DMS79 treated with DMSO at 0.1 percent for 48 hours (cell line): ENCODE results near the gene MYO1D.
"Not testable (repeated sequence)": the region's sequence is repeated elsewhere in the genome, so short reads cannot be mapped to it uniquely, and the experiment has no call there.

Experiments used
- DNase-seq: peaks from one replicate; lab custom pipeline; 2025; lab: John Stamatoyannopoulos, UW

The MYO1D gene

DNA sequence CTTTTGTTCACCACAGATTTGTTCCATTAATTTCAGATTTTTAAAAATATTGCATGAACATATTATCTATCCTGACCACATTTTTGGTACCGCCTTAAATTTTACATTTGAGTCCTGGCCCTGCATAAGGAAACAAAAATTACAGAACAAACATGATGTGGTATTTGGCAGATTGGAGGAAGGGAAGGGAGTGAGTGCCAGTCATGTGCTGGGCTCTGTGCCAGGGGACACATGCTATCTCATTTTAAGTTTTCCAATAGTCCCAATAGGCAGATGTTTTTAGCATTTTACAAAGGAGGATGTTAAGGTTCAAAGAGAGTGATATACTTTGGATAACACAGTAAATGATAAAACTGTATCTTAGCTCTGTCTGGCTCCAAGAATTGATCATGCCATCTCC, 205.0 kb downstream of the MYO1D start:
- no peak for DNase-seq

DNA sequence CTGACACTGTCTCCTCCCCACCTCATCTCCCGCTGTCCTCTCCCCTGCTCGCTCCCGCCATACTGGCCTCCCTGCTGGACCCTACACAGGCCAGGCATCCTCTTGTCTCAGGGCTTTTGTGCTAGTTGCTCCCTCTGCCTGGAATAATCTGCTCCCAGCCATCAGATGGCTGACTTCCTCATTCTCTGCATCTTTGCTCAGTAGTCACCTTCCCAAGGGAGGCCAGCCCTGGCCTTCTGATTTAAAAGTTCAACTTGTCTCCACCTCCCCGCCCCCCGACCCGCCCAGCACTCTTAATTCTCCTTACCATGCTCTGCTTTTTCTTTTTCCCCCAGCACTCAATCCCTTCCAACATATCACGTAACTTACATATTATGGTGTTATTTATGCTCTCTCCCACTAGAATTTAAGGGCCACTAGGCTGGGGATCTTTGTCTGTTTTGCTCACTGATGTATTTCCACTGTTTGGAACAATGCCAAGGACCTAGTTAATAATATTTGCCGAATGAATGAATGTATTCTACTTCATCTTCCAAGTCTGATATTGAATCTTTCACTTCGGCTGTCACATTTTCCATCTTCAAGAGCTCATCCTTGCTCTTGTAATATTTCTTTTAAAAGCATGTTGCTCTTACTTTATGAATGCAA, 211.9 kb downstream of the MYO1D start:
- no peak for DNase-seq

DNA sequence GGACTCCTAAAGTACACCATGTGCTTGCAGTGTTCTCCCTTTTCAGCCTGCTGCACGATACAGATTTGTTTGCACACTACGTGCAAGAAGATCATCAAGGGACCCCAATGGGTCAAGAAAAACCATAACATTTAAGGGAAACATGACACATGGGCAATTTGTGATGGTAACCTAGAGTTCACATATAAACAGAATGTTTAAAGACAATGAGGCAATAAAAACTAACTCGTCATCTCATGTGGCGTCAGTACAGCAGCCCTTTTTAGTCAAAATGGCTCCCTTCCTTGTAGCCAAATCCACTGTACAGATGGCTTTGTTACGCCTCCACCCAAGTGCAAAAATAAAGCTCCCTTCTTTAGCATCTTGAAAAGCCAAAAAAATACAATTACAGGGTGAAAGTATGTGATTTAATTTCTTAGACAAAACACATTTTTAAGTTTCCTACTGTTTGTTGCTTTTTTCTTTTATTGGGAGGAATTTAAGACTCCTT, 216.4 kb downstream of the MYO1D start:
- no peak for DNase-seq

DNA sequence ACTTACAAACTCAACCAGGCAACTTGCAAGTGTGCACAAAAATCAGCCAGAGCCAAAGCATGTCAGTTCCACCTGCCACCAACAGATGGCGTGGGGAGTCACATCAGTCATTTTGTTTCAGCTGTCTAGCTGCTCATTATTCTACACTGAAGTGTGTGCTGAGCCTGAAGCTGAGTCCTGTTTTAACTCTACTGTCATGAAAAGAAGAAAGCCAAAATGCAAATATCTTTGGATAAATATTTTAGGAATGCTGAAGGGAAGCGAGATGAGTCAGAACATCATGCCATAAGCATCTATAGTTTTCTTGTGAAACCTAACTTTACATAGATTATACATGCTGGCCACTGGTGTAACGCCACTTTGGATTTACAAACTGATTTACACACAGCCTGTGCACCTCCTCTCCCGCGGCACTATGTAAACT, 217.5 kb downstream of the MYO1D start:
- DNase-seq, result peak; percentile 28

DNA sequence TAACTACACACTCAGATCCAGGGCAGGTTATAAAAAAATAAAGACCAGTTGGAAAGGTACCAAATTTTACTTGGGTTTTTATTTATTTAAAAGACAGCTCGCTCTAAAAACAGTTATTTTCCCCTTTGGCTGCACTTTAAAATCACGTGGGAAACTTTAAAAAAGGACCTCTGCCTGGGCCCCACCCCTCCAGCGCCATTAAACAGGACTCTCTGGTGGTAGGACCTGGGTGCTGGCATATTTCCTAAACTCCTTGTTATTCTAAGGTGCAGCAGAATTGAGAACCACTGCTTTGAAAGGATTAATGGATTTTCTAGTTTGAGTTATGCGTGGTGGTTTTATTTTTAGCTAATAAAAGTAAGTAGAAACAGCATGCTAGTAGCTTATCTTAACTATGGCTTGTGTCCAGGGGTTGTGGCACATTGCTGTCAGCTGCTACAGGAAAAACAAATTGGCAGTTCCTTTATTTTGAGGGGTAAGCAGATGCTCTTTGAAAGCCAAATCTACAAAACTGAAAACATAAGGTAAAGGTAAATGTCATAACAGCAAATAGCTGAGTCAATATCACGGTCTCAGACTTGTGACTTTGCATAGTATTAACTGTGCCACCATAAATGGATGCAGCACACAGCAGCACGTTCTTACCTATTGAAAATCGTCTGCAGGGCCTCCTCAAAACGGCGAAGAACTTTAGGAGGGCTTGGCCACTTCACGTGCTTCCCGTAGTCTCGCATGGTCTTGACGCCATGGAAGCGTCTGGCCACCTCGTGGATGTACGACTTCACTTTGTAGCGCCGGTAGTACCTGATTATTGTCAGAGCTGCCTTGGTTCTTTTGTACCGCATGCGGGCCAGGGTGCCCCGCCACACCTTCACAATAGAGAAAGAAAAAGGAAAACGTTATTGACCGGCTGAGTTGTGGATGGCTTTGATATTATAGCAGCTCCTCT, 218.2 kb downstream of the MYO1D start:
- no peak for DNase-seq

DNA sequence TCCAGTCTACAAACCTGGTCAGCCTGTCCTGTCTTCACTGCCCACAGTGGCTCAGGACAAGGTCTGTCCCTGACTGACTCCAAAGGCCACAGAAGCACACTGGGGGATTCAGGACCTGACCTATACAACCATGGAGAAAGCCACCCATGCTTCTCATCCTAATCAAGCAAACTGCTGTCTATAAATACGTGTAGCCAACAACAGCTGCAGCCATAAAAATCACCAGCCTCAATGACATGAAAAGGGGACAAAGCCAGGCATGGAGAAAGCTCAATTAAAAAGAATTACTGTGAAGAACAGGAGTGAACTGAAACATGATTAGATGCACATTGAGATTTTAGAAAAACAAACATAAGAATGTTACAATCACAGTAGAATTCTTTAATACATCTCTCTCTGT, 220.0 kb downstream of the MYO1D start:
- DNase-seq, result no peak

DNA sequence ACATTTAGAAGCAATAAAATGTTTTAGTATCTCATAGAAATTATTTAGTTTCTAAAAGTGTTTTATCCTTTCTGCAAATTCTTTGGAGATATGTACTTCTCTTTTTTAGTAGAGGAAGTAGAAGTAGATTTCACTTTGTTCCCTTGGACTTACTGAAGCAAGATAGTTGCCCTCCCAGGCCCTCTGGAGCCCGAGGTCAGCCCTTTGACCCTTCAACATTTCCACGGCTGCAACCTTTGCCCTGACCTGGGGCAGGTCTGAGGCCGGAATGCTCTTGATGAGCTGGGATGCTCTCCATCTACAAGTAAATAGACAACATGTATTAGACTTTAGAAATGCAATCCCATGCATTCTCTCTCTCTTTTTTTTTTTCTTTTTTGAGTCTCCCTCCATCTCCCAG, 222.6 kb downstream of the MYO1D start:
- DNase-seq, result no peak

DNA sequence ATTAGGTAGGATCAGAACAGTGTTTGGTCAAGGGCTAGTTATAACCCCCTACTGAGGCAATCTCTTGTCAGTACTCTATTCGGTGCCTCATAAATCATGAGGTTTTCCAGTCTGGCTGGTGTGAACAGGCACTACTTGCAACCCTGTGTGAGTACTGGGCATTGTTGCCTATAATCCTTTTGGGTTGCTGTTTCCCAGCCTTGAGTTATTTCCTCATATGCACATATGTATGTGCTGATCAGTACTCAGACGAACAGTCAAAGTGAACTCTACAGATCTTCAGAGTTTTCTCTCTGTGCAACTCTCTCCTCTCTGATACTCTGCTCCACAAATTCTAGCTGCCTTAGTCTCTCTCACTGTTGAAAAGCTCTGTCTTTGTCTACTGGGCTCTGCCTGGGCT, 225.8 kb downstream of the MYO1D start:
- no peak for DNase-seq

DNA sequence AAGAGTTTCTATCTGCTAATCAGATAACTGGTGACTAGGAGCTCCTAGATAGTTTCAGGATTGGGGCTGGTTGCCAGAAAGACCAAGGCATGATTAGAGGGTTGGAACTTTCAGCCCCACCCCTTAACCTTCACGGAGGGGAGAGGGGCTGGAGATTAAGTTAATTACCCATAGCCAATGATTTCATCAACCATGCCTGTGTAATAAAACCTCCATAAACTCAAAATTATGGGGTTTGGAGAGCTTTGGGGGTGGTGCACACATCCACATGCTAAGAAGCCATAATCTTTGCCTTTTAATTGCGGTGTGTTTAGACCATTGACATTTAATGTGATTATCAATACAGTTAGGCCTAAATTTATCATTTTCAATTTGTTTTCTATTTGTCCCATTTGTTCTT, 228.5 kb downstream of the MYO1D start:
- no peak for DNase-seq

DNA sequence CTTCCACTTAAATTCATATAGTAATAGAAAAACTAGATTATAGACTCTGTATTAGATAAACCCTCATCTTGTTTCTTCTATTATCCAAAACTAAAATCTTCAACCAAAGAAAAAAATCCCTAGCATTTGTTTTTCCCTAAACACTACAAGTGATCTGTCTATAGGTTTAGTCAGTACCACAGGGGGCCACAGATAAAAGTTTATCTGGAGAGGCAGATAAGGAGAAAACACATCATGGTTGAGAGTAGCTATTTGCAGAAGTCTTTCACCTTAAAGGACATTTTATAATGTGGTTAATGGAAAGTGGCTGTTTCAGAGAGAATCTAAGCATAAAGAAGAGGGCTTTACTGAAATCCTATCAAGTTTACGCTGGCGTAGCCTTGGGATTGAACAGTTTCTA, 230.0 kb downstream of the MYO1D start:
- no peak for DNase-seq

DNA sequence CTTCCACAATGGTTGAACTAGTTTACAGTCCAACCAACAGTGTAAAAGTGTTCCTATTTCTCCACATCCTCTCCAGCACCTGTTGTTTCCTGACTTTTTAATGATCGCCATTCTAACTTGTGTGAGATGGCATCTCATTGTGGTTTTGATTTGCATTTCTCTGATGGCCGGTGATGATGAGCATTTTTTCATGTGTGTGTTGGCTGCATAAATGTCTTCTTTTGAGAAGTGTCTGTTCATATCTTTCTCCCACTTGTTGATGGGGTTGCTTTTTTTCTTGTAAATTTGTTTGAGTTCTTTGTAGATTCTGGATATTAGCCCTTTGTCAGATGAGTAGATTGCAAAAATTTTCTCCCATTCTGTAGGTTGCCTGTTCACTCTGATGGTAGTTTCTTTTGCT, 235.4 kb downstream of the MYO1D start:
- not testable (repeated sequence) for DNase-seq

DNA sequence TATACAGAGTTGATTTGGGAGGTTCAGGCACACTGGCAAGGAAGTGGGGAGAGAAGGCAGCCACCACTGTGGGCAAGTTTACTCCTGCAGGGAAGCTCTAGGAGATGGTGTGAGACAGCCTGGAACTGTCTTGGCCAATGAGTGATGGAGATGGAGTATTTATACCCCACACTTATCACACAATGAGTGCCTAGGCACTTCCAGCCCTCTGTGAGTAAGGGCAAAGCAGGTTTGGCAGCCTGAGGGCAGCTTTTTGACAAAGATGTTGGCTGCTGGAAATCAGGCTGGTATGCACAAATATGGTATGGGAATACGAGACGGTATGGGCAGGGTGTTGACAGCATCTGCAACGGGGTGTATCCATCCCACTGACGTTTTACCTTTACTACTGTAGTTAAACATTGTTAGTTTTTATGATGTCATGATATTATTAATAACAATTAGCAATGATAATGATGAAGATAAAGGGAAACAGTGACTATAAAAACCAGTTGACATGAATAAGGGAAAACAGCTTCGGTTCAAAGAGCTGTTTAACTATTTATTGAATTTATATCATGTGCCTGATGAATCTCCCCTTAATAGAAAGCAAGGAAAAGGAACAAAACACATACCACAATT, 240.2 kb downstream of the MYO1D start:
- DNase-seq, result no peak

DNA sequence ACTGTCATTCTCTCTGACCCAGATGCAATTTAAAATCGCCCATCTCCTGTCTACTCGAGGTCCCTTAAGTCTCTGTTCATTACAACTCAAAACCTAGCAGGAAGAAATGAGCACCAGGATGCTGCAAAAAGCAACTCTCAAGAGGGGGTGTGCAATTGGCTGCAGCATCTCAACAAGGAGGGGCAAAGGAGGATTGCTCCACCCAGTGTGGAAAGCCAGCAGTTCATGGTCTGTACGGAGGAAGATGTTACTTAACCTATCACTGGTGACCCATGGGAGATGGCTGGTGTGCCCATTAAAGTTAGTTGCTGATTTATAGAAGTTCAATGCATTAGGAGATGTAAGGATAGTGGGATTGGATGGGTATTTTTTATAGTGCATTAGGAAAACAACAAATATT, 242.8 kb downstream of the MYO1D start:
- DNase-seq, result no peak

DNA sequence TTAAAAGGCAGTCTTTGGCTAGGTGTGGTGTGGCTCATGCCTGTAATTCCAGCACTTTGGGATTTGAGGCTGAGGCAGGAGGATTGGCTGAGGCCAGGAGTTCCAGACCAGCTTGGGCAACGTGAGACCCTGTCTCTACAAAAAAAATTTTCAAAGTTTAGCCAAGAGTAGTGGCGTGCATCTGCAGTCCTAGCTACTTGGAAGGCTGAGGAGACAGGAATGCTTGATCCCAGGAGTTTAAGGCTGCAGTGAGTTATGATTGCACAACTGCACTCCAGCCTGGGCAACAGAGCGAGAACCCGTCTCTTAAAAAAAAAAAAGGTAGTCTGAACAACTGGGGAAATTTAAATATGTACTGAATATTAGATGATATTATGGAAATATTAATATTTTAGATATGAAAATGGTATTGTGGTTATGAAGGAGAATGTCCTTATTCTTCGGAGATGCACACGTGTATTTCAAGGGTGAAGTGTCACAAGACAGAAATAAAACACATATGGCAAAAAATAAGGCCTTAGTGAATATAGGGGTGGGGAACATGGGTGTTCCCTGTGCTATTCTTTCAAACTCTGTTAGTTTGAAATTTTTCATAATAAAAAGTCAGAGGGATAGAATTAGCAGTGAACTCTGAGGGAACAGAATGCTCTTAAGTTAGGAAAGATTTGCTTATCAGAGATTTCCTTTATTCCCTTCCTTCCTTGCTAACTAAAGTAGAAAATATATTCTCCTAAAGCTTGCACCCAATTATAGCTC, 245.4 kb downstream of the MYO1D start:
- DNase-seq, result no peak

DNA sequence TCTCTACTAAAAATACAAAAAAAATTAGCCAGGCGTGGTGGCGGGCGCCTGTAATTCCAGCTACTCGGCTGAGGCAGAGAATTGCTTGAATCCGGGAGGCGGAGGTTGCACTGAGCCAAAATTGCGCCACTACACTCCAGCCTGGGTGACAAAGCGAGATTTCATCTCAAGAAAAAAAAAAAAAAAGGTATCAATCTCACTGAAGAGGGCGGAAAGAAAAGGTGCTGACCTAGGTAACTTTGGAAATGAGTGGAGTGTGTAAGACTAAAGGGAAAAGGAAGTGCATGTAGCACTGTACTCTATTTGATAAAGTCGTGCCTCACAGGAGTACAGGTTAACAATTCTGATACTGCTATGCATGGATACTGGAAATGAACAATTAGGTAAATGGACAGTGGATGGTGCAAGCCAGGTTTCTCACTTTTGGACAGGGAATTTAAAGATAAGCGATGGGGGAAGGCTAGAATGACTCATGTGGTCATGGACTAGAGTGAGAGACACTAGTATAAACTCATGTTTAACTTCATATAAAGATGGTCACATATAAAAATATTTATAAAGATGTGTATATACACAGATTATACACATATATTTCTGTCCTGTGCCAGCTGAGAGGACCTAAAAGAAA, 247.2 kb downstream of the MYO1D start:
- DNase-seq, result no peak

DNA sequence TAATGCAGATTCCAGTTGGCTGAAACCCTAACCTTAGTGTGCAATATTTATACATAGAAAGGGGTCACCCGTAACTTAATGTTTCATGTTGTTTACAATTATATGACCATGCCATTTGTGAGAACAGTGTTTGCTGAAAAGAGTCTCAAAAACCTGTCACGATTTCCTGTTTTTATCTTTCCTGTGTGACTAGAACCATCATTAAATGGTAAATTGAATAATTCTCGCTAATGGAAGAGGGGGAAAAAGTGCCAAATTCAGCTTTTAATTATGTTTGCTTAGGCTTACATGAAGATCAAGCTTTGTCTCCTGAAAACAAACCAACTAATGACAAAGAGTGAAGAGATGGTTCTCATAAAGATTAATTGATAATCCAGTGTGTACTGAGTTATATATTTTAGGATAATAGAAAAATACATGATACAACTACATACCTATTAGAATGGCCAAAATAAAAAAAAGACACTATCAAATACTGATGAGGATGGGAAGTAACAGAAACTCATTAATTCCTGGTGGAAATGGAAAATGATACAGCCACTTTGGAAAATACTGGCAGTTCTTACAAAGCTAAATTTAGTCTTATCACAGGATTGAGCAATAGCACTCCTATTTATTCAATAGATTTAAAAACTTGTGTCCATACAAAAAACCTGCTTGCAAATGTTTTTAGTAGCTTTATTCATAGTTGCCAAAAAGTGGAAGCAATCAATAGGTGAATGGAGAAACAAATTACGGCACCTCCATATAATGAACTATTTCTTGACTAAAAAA, 248.5 kb downstream of the MYO1D start:
- DNase-seq, result no peak

DNA sequence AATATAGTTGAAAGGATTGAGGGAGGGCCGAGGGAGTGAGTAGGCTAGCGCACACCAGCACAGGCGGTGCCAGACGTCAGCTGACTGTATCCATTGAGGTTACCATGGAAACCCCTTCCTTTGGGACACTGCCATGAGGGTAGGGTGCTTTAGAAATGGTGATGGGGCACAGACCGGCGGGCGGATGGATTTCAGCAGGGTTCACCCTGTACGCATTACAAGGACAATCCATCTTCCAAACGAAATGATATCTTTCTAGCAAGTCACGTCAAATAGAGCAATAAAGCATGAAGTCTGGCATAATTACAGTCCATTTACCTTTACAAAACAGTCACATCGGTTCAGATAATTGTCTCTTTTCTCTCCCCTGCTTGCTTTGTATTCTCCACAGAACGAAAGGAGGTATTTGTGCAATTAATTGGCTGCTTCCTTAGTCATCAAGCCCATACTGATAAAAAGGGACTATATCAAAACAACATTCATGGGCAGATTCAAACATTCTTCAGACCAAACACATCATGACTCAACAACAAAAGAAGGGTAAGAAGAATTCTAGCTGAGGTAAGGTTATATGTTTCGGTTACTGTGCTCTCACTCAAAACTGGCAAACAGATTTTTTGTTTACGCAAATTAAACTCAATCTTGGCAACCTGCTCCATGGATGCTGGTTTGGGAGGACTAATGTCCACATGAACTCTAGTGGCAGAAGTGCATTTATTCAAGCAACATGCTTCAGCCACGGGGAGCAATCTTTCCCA, 249.5 kb downstream of the MYO1D start:
- DNase-seq, result peak; percentile 92

DNA sequence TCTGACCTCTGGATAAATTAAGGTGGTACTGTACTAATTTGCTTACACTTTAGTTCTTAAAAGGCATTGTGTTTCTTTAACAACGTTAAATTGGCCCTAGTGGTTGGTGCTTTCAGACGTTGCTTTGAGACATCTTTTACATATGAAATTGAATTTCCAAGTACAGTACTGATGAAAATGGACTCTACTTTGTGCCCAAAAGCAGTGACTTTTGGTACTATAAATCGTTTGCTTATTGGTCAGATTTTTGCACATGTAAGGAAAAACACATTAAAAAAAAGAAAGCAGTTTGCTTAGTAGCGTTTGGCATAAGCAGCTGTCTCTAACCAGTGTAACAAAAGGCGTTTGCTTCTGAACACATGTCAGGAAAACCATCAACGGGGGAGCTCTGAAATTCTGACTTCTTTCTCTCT, 250.5 kb downstream of the MYO1D start:
- DNase-seq, result peak; percentile 80

DNA sequence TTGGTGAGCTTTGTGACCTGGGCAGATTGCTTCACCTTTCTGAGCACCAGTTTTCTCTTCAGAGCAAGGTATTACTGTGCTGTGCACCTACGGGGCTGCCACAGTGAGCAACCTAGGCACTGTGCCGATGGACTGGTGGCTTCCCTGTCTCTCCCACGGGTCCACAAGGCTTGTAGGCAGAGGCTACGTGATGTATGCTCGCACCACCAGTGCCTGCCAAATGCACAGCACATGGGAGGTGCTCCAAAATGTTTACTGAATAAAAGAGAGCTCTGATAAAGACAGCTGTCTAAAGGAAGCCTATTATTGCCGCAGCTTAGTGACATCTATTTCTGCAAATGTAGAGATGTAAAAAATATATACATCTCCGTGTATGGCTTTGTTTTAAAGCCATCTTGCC, 251.0 kb downstream of the MYO1D start:
- no peak for DNase-seq

DNA sequence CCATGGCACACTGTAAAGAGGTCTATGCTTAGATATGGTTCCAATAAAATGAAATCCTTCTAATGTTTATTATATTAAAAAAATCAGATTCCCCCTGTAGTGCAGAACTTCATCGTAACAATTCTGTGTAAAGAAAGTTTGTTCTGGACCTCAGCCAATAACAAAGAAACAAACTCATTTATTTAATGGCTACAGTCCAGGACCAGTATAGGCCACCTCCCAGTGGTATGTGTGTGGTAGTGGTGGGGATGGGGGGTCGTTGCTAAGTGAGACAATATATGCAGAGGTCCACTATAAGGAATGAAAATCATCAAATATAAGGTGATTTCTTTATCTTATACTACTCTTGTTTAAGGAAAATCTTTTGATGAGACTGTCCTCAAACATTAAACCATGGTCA, 253.7 kb downstream of the MYO1D start:
- no peak for DNase-seq
